GM12864 (cell line): Measurements from ENCODE around the gene PLOD2.
A peak's percentile ranks its signal among the peaks of the same experiment; 100 is the strongest.

ENCODE experiments used
- DNase-seq: peaks from one replicate; pipeline ENCODE4 v3.0.0-alpha.2; 2011; ENCODE audit warnings: low read depth
- H3K4me3 ChIP-seq: 2 replicates; pipeline ENCODE4 v1.5.1; 2011; ENCODE audit warnings: mild to moderate bottlenecking, low read depth, low read length, control low read depth
- TF ChIP-seq, protein P1 (sequence below): IDR thresholded peaks from 2 replicates; pipeline ENCODE4 v1.5.1; 2011; ENCODE audit warnings: low read depth, mild to moderate bottlenecking, moderate library complexity, low read length, control low read depth, inconsistent platforms; ENCODE audit errors: missing control alignments

Gene PLOD2

GRCh38 chr3:146195605-146196004 lies 34.6 kb upstream of the PLOD2 start:
- H3K4me3 ChIP-seq: no peak overlapping the region
- no peak for DNase-seq
- TF ChIP-seq, protein P1, sequence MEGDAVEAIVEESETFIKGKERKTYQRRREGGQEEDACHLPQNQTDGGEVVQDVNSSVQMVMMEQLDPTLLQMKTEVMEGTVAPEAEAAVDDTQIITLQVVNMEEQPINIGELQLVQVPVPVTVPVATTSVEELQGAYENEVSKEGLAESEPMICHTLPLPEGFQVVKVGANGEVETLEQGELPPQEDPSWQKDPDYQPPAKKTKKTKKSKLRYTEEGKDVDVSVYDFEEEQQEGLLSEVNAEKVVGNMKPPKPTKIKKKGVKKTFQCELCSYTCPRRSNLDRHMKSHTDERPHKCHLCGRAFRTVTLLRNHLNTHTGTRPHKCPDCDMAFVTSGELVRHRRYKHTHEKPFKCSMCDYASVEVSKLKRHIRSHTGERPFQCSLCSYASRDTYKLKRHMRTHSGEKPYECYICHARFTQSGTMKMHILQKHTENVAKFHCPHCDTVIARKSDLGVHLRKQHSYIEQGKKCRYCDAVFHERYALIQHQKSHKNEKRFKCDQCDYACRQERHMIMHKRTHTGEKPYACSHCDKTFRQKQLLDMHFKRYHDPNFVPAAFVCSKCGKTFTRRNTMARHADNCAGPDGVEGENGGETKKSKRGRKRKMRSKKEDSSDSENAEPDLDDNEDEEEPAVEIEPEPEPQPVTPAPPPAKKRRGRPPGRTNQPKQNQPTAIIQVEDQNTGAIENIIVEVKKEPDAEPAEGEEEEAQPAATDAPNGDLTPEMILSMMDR: no peak

DNA sequence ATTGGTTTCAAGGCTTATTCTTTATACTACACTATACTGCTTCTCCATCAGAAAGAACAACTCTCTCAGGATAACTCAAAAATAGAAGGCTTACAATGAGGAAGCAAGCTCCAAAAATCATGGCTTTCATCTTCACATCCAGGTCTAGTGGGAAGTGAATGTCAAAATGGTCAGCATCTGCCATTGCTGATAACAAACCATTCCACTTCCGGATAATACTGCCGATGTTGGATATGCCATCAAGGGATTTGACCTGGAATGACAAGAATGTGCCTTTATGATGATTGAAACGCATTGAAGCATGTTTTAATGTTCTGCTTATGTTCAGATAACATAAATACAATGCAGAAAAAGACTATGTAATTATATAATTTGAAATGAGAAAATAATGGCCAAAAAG lies 34.0 kb upstream of the PLOD2 start:
- TF ChIP-seq, protein P1: no peak
- no peak overlapping the region for H3K4me3 ChIP-seq
- no peak for DNase-seq

GRCh38 chr3:146191051-146191450 lies 30.1 kb upstream of the PLOD2 start:
- TF ChIP-seq, protein P1: no peak
- DNase-seq: no peak

GRCh38 chr3:146189519-146190173 lies 28.7 kb upstream of the PLOD2 start:
- DNase-seq: no peak
- no peak overlapping the region for H3K4me3 ChIP-seq
- TF ChIP-seq, protein P1: peak; percentile 79

More at GRCh38 chr3:146191051-146191450, 30.1 kb upstream of the PLOD2 start:
- no peak overlapping the region for H3K4me3 ChIP-seq

- H3K4me3 ChIP-seq: no peak overlapping the region
- TF ChIP-seq, protein P1: peak; percentile 12
- no peak for DNase-seq
These were observed 26.5 kb upstream of the PLOD2 start for GRCh38 chr3:146187334-146187950.

- no peak for DNase-seq
- TF ChIP-seq, protein P1: no peak
- H3K4me3 ChIP-seq: no peak overlapping the region
These were observed 23.4 kb upstream of the PLOD2 start for GRCh38 chr3:146184241-146185015.
